OCI-M2 (cell line): ENCODE measurements around the gene ZNF143.
"Not testable (repeated sequence)": the region's sequence is repeated elsewhere in the genome, so short reads cannot be mapped to it uniquely, and the experiment has no call there.

ENCODE experiments used
- DNase-seq: peaks from one replicate; lab custom pipeline; 2025; ENCODE audit not compliant: unreplicated experiment; lab: John Stamatoyannopoulos, UW

The ZNF143 gene

DNA sequence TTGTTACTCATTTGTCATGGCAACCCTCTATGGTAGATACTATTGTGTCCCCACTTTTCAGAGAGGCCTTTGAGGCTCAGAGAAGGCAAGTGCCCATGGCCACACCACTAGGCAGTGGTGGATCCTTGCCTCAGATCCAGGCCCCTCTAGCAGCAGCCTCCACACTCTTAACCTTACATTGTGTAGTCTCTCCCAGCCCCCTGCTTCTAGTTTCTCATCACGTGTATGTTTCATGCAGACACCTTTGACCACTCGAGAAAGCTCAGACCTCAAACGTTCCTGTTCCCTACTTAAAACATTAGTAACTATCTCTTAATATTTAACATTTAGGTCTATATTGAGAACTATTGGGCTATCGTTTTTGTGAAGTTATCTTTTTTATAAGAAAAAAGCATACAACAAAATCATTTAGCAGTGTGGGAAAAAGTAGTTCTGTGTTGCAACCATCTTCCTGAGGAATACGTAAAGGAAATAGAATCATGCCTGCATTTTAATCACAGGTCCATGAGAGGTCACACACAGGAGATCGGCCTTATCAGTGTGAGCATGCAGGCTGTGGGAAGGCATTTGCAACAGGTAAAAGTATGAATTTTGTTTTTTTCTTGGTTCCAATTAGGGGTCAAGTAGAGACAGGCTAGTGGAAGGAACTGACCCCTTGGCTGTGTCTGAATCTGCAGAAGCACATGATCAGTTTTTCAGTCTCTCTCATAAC, 35.1 kb downstream of the ZNF143 start:
- no peak for DNase-seq

DNA sequence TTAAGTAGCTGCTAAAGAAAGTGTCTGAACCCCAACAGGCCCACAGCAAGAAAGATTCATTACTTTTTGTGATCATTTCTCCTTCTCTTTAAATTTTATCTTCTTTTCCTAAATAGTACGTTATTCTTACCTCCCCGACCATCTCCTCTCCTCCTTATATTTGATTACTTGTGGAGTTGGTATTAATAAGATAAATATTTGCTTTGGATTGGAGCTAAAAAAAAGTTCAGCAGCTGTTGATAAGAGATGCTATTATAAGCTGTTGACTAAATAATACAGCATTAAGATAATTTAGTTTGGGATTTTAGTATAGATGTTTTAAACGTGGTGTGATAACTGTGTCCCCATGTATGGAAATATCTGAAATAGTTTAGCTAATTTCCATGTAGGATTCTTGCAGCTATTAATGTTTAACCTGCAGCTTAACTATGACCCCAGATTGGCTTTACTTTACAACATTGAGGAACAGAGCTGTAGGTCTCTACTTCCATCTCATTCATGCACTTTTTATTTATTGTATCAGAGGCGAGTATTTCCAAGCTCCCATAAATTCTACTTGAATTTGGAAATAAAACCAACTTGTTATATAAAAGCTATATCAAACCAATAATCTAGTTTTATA, 37.8 kb downstream of the ZNF143 start:
- DNase-seq = no peak

DNA sequence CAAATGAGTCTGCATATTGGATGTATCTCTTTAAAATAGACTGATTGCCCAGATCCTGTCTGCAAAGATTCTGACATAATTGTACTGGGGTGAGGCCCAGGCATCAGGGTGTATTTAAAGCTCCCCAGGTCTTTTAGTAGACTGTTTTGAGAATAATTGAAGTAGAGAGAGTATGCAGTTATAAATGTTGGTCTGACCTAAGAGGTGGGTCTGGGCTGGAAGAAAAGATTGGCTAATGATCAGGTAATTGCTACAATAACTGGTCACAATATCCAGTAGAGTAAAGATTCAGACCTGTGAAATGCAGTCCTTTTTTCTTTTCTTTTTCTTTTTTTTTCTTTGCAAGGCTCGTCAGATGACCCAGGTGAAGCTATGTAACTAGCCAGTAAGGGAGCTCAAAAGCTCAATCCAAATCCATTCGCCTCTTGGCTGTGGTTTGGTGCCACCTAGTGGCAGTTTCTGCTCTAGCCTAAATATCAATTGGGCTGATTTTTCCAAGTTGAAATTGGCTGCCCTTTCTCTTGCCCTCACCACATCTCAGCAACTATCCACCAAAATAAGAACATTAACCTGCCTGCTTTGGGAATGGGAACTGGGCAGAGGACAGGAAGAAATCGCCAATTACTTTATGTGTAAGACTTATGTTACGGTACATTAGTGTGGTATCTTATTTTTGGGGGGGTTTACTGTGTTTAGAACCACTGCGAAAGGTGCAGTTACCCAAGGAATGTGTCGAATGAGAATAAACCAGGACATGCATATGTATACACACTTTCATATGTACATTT, 45.9 kb downstream of the ZNF143 start:
- DNase-seq = peak; percentile 52

DNA sequence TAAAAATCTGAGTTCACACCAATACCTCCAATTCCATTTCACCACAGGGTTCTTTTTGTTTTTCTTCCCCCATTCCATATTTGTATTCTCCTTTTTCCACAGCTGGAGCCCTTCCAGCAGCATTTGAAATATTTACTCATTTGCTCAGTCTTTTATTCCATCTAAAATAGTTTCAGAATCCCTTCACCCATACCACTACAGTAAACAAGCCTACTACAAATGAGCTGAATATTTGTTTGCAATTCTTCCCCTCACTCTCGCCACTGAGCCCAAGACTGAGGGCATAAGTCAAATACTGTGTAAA, 46.4 kb downstream of the ZNF143 start:
- DNase-seq = no peak

DNA sequence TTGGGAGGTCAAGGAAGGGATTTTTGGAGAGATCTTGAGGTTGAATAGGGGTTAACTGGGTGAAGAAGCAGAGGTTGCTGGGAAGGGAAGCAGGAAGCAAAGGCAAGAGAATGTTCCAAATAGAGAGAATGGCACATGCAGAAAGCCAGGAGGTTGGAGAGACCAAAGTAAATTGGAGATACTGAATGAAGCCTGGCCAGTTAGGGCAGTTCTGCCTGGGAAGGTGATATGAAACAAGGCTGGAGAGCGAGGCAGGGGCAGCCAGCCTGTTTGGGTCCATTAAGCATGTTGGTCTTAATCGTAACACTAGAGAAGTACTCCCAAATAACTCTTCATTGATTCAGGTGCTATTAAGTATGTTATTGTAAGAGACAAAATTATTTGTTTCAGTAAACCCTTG, 48.2 kb downstream of the ZNF143 start:
- no peak for DNase-seq

DNA sequence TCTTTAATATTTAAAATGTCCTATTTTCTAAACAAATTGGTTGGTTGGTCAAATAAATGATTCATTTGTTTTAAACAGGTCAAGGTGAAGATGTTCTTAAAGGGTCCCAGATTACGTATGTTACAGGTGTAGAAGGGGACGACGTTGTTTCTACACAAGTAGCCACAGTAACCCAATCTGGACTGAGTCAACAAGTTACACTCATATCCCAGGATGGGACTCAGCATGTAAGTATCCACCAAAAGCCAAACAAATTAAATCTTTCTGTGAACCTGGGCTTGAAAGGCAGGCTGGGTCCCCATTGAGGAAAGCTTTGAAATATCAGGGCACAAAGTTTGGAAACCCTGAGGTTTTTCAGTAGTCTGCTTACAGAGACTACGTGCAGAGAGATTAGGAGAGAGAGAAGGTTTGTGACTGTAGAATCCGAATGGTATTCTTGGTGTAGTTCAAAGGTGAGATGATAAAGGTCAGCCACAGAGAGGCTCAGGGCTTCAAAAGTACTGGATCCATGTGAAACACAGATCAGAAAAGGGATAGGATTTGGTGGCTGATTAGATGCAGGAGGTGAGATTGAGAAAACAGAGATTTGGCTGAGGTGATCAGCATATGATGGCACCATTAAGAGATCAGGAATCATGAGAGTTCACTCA, 51.7 kb downstream of the ZNF143 start:
- no peak for DNase-seq

DNA sequence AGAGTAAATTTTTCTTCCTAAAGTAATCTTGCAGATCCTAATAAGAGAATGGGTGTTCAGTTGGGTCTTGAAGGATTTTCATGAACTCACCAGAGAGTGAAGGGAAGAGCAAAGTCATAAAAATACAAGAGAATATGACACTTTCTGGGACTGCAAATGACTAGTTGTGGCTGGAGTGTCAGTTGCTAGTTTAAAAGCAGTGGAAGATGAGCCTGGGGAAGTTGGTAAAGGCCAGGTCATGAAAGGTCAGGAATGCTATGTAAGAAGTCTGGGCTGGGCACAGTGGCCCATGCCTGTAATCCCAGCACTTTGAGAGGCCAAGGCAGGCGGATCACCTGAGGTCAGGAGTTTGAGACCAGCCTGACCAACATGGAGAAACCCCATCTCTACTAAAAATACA, 53.8 kb downstream of the ZNF143 start:
- DNase-seq = not testable (repeated sequence)

DNA sequence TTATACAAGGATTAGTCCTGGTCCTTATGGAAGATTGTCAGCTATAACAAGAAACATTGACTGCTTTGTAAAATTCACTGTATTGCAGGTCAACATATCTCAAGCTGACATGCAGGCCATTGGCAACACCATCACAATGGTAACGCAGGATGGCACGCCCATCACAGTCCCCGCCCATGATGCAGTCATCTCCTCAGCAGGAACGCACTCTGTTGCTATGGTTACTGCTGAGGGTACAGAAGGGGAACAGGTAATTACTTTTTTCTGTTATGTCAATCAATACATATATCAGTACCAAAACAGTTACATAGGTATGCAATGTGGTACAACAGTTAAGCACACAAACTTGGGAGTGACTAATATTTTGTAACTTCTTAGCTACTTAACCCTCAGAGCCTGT, 55.3 kb downstream of the ZNF143 start:
- DNase-seq = no peak

DNA sequence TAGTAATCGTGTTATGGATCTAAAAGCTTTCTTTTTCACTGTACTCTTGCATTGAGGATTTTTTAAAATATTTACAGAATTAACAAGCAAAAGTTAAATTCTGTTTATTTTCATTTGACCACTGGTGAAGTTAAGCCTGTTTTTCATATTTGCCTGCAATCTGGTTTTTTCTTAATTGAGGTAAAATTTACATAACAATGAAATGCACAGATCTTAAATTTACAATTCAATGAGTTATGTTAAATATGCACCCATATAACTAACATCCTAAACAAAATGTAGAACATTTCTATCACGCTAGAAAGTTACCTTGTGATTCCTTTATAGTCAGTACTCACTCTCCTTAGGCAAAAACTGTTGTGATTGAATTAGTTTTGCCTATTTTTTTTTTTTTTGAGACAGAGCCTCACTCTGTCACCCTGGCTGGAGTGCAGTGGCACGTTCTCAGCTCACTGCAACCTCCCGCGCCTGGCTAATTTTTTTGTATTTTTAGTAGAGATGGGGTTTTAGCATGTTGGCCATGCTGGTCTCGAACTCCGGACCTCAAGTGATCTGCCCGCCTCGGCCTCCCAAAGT, 58.1 kb downstream of the ZNF143 start:
- DNase-seq = no peak

DNA sequence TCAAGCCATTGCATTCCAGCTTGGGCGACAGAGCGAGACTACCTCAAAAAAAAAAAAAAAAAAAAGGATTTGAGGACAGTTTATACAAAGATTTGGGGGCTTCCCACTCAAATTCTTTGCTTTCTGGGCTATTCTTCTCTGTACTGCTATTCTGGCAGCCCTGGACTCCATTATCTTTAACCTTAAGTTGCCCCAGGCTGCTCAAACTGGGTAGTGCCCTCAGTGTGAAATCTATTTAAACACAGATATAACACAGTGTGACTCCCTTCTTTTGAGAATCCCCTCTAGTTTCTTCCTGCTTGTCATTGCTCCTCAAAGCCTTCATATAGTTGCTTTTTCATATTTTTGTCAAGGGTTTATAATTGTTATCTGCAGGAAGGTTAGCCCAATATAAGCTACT, 63.2 kb downstream of the ZNF143 start:
- DNase-seq = no peak

DNA sequence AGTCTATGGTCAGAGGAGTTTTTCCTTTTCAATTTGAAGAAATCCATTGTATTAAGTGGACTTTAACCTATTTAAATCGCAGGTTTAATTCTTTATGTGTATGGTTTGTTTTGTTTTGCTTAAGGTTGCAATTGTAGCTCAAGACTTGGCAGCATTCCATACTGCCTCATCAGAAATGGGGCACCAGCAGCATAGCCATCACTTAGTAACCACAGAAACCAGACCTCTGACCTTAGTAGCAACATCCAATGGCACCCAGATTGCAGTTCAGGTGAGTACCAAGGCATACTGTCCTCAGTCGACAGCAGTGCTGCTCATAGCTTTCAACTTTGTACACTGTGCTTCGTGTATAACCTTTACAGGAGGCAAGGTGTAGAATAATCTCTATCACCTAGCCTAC, 64.3 kb downstream of the ZNF143 start:
- no peak for DNase-seq

DNA sequence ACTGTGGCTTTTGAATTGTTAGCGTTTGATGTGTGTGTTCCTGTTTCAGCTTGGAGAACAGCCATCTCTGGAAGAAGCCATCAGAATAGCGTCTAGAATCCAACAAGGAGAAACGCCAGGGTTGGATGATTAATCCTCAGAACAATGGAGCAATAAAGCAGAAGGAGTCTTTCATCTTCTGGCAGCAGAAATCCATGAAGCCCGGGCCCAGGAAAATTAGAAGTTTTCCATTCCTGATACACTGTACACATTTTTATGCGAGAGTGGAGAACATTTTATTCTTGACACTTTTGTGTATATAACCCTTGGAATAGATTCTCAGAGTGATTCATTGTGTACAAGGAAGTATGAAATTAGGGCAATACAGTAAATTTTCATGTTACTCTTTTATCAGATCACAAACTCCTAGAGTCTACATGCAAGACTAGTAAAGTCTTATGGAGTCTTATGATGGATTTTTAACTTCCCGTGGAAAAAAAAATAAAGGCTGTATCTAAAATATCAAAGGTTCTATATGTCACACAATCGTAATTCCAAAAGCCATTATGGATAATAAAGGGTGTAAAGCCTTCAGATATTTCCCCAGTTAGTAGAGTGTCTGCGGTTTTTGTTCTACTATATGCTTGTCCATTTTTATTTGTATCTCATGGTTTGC, 66.8 kb downstream of the ZNF143 start:
- DNase-seq = no peak

DNA sequence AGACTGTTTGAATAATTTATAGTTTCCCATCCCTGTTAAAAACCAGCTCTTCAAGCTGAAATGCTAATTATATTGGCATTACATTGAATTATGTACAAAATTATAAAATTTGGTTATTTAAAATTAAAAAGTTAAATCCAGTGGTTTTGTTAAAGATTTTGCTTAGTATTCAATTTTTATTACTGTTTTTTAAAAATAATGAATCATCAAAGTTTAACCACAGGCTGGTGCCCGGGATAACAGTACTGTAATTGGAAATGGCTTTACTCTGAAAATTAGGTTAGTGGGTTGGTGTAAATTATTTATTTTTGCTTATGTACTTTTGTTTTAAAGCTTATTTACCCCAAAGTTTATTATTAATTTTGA, 67.3 kb downstream of the ZNF143 start:
- DNase-seq = no peak

DNA sequence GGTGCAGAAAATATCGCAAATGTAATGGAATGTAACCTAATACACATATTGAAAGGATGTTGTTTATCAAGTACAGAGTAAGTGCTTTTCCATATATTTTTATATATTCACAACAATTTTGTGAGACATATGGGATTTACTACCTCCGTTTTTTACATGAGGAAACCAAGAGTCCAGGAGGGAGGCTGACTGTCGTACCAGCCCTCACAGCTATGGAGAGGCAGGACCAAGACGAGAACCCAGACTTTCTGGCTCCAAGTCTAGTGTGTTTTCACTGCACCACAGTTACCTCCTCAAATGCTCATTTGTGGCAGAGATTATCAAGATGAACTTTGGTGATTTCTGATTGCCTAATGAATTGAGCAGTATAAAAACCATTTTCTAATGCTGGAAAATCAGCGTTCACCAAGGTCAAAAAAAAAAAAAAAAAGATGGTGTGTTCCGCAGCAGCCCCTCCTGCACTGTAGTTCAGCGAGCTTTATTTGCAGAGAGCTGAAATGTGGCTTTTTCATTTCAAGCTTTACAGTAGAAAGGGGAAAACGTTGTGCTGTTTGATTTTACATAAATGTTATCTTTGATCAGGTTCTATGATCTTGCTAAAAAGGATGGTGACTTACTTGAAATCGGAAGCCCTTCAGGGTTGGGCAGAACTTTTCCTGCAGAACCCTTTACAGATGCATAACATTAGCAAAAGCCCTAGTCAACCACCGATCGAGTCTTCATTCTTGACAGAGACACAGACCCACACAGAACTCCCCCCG, 67.9 kb downstream of the ZNF143 start:
- DNase-seq = no peak

DNA sequence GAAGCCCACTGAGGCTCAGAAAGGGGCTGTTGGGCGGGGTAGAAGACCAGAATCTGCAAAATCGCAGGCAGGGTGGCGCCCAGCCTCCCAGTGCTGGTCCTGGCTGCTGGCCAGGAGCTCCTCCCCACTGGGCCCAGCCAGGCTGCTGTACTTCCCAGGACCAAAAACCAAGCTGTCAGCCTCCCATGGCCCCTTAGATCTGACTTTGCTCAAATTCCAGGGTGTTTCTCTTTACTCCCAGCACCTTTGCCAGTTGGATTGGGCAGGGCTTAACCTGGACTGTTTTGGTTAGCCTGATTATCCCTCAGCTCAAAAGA, 68.5 kb downstream of the ZNF143 start:
- DNase-seq = no peak

DNA sequence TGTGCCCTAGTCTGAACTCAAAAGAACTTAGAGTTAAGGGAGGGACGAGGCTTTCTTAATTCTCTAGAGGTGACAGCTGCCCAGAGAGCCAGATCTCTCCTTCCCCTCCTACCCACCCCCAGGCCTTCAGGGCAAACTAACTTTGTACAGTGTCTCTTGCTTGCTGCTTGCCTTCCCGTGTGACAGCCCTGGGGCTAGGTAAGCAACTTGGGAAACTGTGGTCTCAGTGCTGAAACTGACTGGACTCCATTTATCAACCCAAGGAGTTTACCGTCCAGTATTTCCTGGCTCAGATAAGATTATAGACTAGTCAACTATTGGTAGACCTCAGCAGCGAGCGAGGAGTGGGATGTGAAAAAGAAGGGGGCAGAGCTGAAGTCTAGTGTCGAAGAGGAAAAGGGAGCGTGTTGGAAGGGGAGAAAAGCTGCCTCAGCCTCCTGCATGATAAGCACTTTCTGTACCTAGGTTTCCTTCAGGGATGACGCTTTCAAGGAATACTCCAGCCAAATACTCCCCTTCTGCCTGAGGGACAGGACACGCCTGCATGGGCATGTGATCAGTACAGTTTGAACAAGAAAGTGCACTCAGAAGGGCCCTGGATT, 69.3 kb downstream of the ZNF143 start:
- no peak for DNase-seq

DNA sequence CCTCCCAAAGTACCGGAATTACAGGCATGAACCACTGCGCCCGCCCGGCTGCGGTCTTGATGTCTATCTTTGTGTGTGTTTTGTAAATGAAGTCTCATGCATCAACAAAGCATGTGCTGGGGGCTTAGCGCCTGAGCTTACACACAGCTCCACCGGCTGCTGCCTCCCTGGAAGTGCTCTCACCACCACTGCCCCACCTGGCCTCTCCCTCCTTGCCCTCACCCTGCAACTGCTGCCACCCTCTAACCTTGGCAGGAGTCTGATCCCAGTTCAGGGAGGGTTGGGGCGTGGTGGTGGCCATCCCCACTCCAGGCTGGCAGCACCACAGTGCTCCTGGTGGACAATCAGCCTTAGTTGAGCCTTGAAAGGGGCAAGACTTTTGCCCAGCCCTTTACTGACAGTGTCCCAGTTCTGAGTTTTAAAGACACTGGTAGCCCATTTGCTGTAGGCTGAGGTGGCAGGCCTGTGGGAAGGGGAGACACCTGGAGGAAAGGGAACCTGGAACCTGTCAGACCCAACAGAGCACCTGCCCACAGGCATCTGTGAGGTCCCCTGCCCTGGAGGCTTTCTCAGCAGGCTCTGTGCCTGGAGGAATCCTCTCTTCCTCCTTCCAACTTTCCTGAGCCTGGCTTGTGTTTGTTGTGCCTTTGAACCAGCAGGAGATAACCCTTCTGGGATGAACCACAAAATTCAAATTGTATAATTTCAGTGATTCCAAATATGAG, 70.3 kb downstream of the ZNF143 start:
- DNase-seq = no peak

DNA sequence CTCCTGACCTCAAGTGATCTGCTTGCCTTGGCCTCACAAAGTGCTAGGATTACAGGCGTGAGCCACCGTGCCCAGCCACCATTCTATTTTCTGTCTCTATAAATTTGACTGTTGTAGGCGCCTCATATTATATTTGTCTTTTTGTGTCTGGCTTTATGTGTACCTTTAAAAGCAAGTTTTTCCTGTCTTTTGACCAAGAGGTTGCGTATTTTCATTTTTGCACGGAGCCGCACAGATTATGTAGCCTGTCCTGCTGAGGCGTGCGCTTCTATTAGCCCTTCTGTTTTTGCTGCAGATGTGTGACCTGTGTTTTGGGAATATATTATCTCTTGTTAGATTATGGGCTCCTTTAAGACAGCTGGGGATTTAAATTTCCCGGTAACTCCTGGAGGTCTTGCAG, 72.2 kb downstream of the ZNF143 start:
- DNase-seq = no peak

DNA sequence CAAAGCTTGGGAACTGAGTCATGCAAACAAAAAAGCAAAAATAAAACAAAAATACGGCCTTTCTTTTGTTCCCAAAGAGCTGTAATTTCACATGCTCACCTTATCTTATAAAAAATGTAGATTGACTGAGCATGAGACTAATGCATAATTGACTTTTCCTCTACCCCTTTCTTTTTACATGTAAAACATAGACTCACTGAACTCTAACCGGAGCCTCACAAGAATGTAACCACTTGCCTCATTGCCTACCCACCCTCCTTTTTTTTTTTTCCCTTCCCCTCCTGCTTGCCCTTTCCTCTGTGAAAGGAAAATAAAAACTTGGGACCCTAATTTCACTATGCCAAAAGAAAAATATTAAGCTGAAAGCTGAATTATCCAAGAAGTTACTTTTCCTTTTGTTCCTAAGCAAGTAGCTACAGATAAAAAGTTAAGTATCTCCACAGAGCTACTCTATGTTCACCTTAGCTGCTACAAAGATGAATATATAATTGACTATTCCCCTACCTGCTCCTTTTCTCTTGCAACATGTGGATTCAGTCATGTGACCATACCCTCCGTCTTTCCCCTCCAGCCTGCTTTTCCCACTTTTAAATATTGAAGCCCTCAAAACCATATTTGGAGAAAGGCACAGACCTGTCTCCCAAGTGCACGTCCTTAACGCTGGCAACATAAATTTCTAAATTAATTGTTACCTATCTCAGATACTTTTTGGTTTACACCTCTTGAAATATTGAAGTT, 73.1 kb downstream of the ZNF143 start:
- no peak for DNase-seq
